ENCODE results near the gene DDIT3. TPM values are rescaled to one million over a fixed set of nuclear protein-coding genes. Genes with fewer than 3 reads are reported as not detected.

The DDIT3 gene
- total and polyA plus RNA-seq, 2 of the 13 experiments (the other 11 are each of a cell fraction or from before 2014, with no cell fraction given) = 27.5 to 48.7 TPM

- Histone ChIP-seq H3K4me1 (ENCODE audit: insufficient read depth, low read length) (peaks cover 9% of the 10 kb centered on the region), H3K36me3 (replicated peaks in 1 of 2; ENCODE audit: control insufficient read depth in 1 of 2, insufficient read depth in 2 of 2, low read length in 2 of 2) (no peaks in the 10 kb centered on the region), H3K27ac (ENCODE audit: extremely low read length, insufficient read depth, low read length) (no peak overlapping the region), H3K4me2 (ENCODE audit: low read depth, low read length) (no peak overlapping the region), H3K9ac (ENCODE audit: insufficient read depth, low read depth, low read length) (no peak overlapping the region), H2AFZ (ENCODE audit: low read length) (no peak overlapping the region), H4K20me1 (ENCODE audit: insufficient read depth, low read length) (no peaks in the 10 kb centered on the region), H3K9me3 (ENCODE audit: low read length) (no peaks in the 10 kb centered on the region), H3K79me2 (ENCODE audit: insufficient read depth, low read length) (peaks cover 6% of the 10 kb centered on the region), H3K27me3 (ENCODE audit: control insufficient read depth in 1 of 2, insufficient read depth in 2 of 2, low read length in 2 of 2) (peaks cover 1 to 23% of the 10 kb centered on the region in 2 experiments; a peak in 3 of 5 replicates), H3K4me3 (replicated peaks in 1 of 3; ENCODE audit: insufficient read depth in 1 of 3, low read depth in 2 of 3, low read length in 3 of 3) (no peak overlapping the region)
- in situ Hi-C loops (cut with HindIII; ENCODE audit: extremely low pct_ligation_motif_present, low pct_unique_long_range_greater_than_20kb) (no loop called here), intact Hi-C loops (cut with micrococcal nuclease; ENCODE audit: unreplicated experiment) (no loop called here)
- DNase-seq (ENCODE audit: low spot score) (no peak), ATAC-seq (no peak), FAIRE-seq (no peak)
- ChIA-PET CTCF (ENCODE audit: low intra/inter-chr PET ratio, low total read pairs) (no interaction called here), POLR2A (no interaction called here)
- TF ChIP-seq RXRA (CRISPR knock-in tag; IDR thresholded peaks at IDR 0.05) (no peak), SRY (CRISPR knock-in tag; IDR thresholded peaks at IDR 0.05) (no peak), ZNF770 (CRISPR knock-in tag; IDR thresholded peaks at IDR 0.05) (no peak), SNAPC2 (CRISPR knock-in tag; IDR thresholded peaks at IDR 0.05) (no peak), YEATS2 (CRISPR knock-in tag; IDR thresholded peaks at IDR 0.05; ENCODE audit: borderline replicate concordance) (no peak), ZFYVE20 (CRISPR knock-in tag; IDR thresholded peaks at IDR 0.05; ENCODE audit: borderline replicate concordance, low read depth) (no peak), NR3C1 (CRISPR knock-in tag; IDR thresholded peaks at IDR 0.05) (no peak), ZNF251 (CRISPR knock-in tag; IDR thresholded peaks at IDR 0.05) (no peak), ZFP36L1 (CRISPR knock-in tag; IDR thresholded peaks at IDR 0.05) (no peak), ZNF547 (CRISPR knock-in tag; IDR thresholded peaks at IDR 0.05) (no peak), ZKSCAN1 (IDR thresholded peaks at IDR 0.05; ENCODE audit: low read length) (no peak), CEBPB (IDR thresholded peaks at IDR 0.05; ENCODE audit: borderline replicate concordance, low read depth, low read length) (no peak), PCBP2 (optimal IDR thresholded peaks at IDR 0.05; ENCODE audit: low read depth, low read length, poor library complexity, severe bottlenecking) (no peak), ATAD3A (CRISPR knock-in tag; IDR thresholded peaks at IDR 0.05) (no peak)
- 37% methylated on average over 5 of the region's 5 CpGs for WGBS (ENCODE audit: low lambda C conversion rate)
- BruUV-seq (replicated peaks) = no TSS peak
These were observed 36.8 kb downstream of the DDIT3 start for GRCh38 chr12:57483466-57483865.

All from HepG2 (cell line).